HUES48 (cell line): Measurements from ENCODE around the gene POU2AF3.
"Not testable (repeated sequence)": the region's sequence is repeated elsewhere in the genome, so short reads cannot be mapped to it uniquely, and the experiment has no call there.

Source experiments
- H3K27ac ChIP-seq: one replicate; pipeline ENCODE4 v1.7.0; 2013; ENCODE audit warnings: low read depth, low read length, inconsistent platforms
- H3K27me3 ChIP-seq: 2 replicates; pipeline ENCODE4 v1.6.1; 2013; ENCODE audit warnings: mild to moderate bottlenecking, low read length; ENCODE audit not compliant: control insufficient read depth, insufficient read depth
- H3K36me3 ChIP-seq: 2 replicates; pipeline ENCODE4 v1.6.1; 2013; ENCODE audit warnings: low read length; ENCODE audit not compliant: control insufficient read depth, insufficient read depth
- H3K4me1 ChIP-seq: 2 replicates; pipeline ENCODE4 v1.6.1; 2013; ENCODE audit warnings: mild to moderate bottlenecking, low read length; ENCODE audit not compliant: control insufficient read depth, insufficient read depth
- H3K4me3 ChIP-seq: 2 replicates; pipeline ENCODE4 v1.5.1; 2013; ENCODE audit warnings: mild to moderate bottlenecking, low read depth, low read length
- H3K9ac ChIP-seq: 2 replicates; pipeline ENCODE4 v1.6.1; 2013; ENCODE audit warnings: mild to moderate bottlenecking, low read depth, low read length, moderate library complexity
- H3K9me3 ChIP-seq: 2 replicates; pipeline ENCODE4 v1.6.1; 2013; ENCODE audit warnings: low read length; ENCODE audit not compliant: control insufficient read depth, insufficient read depth

Gene POU2AF3

DNA sequence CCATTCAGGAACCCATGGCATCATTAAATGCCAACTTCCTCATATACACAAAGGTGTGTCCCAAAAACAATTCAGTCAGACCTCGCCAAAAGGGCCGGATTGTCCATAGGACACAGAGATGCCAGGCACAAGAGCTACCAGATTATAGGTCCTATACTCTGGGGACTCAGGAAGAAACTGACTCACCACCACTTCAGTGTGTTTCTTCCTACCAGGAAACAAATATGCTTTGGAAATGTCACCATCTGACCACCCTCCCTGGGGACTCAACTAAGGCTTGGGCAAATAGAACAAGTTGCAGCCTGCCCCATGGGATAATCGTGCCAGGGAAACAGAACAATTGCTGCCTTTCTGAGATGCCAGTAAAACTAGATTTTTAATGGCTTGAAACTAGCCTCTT lies 11.7 kb downstream of the POU2AF3 start:
- no peaks in the 10 kb centered on the region for H3K27me3 ChIP-seq
- no peaks in the 10 kb centered on the region for H3K36me3 ChIP-seq
- H3K4me1 ChIP-seq = no peaks in the 10 kb centered on the region
- H3K9ac ChIP-seq = no peak overlapping the region
- no peak overlapping the region for H3K4me3 ChIP-seq
- H3K27ac ChIP-seq = no peak overlapping the region
- H3K9me3 ChIP-seq = no peaks in the 10 kb centered on the region

DNA sequence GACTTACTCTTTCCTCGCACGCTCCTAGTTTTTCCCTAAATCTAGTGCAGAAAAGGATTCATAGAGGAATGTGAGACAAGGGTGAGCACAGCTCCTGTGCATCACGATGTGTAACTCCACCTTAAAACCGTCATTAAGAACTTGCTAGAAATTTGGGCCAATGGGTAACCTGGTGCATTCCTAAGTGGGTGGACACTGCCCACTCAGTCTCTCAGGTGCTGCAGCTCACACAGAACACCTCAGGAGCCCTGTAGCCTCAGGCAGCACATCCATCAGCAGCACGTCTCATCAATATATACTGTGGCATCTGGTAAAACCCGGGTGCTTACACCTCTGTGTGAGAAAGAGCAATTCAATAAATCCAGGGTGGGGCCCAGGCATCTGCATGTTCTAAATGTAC lies 12.4 kb downstream of the POU2AF3 start:
- Histone ChIP-seq H3K27ac (no peak overlapping the region), H3K4me1 (no peaks in the 10 kb centered on the region), H3K4me3 (no peak overlapping the region), H3K9ac (no peak overlapping the region), H3K27me3 (no peaks in the 10 kb centered on the region), H3K36me3 (no peaks in the 10 kb centered on the region), H3K9me3 (no peaks in the 10 kb centered on the region)

DNA sequence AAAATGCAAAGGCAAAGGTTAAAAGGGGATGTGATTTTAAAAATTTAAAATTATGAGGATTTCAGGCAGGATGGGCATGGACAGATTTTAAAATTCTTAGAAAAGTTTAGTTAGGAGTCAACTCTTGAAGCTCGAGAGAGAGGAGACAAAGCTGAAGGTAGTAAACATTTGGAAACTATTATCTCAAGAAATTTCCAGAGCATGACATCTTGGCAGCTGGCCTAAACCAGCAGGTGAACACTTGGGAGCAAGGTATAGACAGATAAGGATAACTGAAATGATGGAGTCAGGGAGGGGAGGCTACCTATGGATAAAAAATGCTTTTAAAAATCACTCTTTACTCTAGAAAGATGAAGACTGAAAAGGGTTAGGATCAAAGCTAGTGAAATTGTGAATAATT lies 13.7 kb downstream of the POU2AF3 start:
- Histone ChIP-seq H3K9me3 (no peaks in the 10 kb centered on the region), H3K27me3 (no peaks in the 10 kb centered on the region), H3K4me3 (no peak overlapping the region), H3K4me1 (no peaks in the 10 kb centered on the region), H3K27ac (no peak overlapping the region), H3K9ac (no peak overlapping the region), H3K36me3 (no peaks in the 10 kb centered on the region)

DNA sequence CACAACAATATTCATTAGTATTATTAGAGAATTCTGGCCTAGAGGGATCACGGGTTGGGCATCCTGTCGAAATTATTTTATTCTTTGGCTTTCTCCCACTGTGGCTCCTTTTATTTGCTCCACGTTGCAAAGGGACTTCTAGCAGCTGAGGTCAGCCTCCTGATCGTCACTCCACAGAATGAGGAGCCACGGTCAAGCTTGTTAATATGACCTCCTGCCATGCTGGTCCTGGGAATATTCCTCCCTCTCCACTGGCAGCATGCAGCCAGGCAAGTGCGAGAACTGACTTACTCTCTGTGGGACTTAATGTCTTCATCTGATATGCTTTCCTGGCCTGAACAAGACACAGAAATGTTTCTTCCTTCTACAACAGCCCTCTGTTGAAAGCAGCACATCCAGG lies 20.9 kb downstream of the POU2AF3 start:
- no peak overlapping the region for H3K9ac ChIP-seq
- H3K36me3 ChIP-seq = no peaks in the 10 kb centered on the region
- H3K9me3 ChIP-seq = no peaks in the 10 kb centered on the region
- no peak overlapping the region for H3K4me3 ChIP-seq
- no peak overlapping the region for H3K27ac ChIP-seq
- no peaks in the 10 kb centered on the region for H3K4me1 ChIP-seq
- no peaks in the 10 kb centered on the region for H3K27me3 ChIP-seq

DNA sequence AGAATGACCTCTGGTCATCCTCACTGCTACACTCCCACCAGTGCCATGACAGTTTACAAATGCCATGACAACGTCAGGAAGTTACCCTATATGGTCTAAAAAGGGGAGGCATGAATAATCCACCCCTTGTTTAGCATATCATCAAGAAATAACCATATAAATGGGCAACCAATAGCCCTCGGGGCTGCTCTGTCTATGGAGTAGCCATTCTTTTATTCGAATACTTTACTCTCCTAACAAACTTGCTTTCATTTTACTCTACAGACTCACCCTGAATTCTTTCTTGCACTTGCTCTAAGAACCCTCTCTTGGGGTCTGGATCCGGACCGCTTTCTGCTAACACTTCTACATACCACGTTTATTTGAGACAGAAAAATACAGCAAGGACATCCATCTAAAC lies 21.9 kb downstream of the POU2AF3 start:
- H3K9ac ChIP-seq, H3K27ac ChIP-seq, H3K4me1 ChIP-seq, H3K36me3 ChIP-seq, H3K9me3 ChIP-seq, H3K4me3 ChIP-seq, H3K27me3 ChIP-seq: not testable (repeated sequence)

DNA sequence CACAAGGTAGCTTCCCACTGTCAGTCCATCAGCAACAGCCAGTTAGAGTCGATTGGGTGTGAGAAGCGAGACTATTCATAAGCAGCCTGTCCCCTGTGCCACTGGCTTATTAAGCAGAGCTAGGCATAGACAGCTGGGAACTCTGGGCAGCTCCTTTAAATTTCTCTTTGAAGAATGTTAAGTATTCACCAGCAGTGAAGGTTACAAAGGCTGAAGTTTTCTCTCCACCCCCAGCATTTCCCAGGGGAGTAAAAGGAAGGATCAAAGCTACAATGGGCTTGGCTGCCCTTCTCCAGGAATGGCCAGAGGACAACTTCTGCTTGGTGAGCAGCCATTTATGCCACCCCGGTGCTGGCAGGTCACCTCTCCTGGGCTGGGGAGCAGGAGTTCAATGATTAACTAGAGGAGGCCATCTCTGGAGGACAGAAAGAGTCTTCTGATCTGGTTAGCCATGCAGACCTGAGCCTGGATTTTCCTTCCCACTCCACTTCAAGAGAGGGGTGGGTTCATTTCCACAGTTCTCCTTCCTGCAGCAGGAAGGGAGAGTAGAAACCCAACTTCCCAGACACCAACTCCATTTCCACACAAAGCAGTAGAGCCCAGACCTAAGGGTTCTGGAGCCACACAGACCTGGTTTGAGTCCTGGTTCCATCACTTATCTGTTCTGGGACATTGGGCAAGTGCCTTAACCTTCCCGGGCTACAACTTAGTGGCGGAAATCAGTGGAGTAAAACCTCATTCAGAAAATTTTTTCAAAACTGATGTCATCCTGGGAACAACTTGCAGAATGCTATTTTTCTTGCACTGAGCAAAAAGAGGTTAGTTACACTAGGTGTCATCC lies 22.6 kb downstream of the POU2AF3 start:
- Histone ChIP-seq H3K9me3 (no peaks in the 10 kb centered on the region), H3K27me3 (no peaks in the 10 kb centered on the region), H3K27ac (no peak overlapping the region), H3K9ac (no peak overlapping the region), H3K4me3 (no peak overlapping the region), H3K4me1 (no peaks in the 10 kb centered on the region), H3K36me3 (no peaks in the 10 kb centered on the region)

DNA sequence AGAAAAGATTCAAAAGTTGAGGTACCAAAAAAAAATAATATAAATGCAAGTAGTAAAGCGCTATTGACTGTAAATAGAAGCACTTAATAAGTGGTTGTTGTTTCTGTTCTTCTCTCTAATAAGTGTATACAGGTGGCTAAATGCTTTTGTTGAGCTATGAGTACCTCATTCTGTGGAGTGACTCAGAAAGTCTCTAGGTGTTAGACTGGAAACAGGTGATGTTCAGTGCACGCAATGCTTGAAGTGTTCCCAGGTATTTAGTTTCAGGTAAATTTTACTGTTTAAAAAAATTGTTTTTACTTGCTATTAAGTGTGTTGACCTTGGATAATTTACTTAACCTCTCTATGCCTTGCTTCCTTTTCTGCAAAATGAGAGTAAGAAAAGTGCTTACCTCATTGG lies 24.2 kb downstream of the POU2AF3 start:
- Histone ChIP-seq H3K4me1 (no peaks in the 10 kb centered on the region), H3K4me3 (no peak overlapping the region), H3K9ac (no peak overlapping the region), H3K9me3 (no peaks in the 10 kb centered on the region), H3K27ac (no peak overlapping the region), H3K36me3 (no peaks in the 10 kb centered on the region), H3K27me3 (no peaks in the 10 kb centered on the region)

DNA sequence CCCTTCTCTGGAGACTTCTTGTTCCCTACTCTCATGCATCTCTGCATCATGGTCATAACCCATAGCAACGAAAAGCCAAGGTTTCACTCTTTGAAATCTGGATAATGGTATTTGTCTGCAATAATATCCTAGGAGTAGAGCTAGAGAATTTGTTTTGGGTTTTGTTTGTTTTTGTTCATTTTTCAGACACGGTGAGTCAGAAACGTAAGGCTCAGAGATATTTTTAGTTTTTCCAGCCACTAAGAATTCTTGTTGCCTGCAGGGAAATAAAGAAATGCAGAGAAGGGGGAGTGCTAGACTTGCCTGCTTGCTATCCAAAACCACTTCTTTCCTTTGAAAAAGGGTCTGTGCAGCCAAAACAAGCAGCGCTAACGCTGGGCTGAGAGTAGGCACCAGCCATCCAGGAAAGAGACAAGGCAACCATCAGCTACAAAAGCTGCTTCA lies 26.0 kb downstream of the POU2AF3 start:
- Histone ChIP-seq H3K36me3 (no peaks in the 10 kb centered on the region), H3K9me3 (no peaks in the 10 kb centered on the region), H3K4me1 (no peaks in the 10 kb centered on the region), H3K27me3 (no peaks in the 10 kb centered on the region), H3K9ac (no peak overlapping the region), H3K27ac (no peak overlapping the region), H3K4me3 (no peak overlapping the region)

DNA sequence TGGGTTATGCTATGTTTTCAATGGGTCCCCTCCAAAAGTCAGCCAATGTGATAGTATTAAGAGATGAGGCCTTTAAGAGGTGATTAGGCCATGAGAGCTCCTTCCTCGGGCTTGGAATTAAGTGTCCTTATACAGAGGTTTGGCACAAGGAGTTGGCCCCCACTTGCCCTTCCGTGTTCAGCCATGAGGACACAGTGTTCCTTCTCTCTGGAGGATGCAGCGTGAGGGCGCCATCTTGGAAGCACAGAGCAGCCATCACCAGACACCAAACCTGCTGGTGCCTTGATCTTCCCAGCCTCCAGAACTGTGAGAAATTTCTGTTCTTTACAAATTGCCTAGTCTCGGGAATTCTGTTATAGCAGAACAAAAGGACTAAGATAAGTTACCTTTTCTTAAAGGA lies 26.9 kb downstream of the POU2AF3 start:
- H3K27me3 ChIP-seq = no peaks in the 10 kb centered on the region
- H3K9me3 ChIP-seq = no peaks in the 10 kb centered on the region
- no peaks in the 10 kb centered on the region for H3K4me1 ChIP-seq
- no peak overlapping the region for H3K9ac ChIP-seq
- no peak overlapping the region for H3K4me3 ChIP-seq
- H3K27ac ChIP-seq = no peak overlapping the region
- no peaks in the 10 kb centered on the region for H3K36me3 ChIP-seq

DNA sequence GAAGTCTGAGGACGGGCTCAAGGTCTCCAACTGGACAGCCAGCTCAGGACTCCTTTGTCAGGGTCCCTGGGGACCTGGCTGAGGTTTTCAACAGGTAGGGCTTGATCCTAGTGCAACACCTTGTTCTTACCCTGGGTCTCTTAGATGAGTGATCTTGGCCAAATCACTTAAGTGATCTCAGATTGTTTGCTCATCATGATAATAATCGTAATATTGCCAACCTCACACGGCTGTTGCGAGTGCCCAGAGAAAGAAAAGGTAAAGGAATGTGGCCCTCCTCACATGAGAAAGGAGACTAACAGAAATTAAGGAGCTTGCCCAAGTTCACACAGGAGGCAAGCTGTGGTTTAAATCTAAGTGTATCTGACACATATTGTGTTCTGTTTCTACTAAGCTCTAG lies 28.5 kb downstream of the POU2AF3 start:
- H3K27ac ChIP-seq = no peak overlapping the region
- H3K36me3 ChIP-seq = no peaks in the 10 kb centered on the region
- H3K27me3 ChIP-seq = no peaks in the 10 kb centered on the region
- no peak overlapping the region for H3K9ac ChIP-seq
- no peaks in the 10 kb centered on the region for H3K4me1 ChIP-seq
- H3K4me3 ChIP-seq = no peak overlapping the region
- no peaks in the 10 kb centered on the region for H3K9me3 ChIP-seq

DNA sequence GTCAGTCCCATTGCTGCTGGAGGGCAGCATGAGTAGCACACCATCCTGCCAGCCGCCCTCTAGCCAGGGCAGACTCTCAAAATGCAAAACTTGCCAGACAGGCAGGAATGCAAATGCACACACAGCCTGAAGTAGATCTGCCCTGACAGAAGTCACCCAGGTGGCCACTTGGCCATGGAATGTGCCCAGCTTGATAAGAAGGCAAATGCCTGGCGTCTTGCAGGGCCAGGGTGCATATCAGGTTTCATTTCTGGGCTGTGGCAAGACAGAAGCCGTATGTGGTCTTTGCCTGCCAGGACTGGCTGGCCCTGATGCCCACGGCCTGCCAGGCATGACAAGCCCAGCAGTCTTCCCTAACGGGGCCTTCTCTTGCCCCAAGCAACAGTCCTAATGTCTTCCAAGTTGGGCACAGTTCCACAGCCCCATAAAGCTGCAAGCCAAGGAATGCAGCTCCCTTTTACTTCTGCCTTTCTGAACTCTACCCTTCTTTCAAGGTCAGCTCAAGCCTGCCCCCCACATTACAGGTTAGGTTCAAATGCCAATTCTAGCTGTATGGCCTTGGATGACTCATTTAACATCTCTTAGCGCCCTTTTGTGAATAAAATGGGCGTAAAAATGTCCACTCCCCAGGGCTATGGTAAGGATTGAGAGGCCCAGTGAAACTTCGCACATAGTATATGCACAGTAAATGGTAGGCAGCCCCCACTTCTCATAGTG lies 29.7 kb downstream of the POU2AF3 start:
- Histone ChIP-seq H3K36me3 (no peaks in the 10 kb centered on the region), H3K9me3 (no peaks in the 10 kb centered on the region), H3K27ac (no peak overlapping the region), H3K4me1 (no peaks in the 10 kb centered on the region), H3K9ac (no peak overlapping the region), H3K4me3 (no peak overlapping the region), H3K27me3 (no peaks in the 10 kb centered on the region)
